Measurements from ENCODE around the gene COA8.

DNA sequence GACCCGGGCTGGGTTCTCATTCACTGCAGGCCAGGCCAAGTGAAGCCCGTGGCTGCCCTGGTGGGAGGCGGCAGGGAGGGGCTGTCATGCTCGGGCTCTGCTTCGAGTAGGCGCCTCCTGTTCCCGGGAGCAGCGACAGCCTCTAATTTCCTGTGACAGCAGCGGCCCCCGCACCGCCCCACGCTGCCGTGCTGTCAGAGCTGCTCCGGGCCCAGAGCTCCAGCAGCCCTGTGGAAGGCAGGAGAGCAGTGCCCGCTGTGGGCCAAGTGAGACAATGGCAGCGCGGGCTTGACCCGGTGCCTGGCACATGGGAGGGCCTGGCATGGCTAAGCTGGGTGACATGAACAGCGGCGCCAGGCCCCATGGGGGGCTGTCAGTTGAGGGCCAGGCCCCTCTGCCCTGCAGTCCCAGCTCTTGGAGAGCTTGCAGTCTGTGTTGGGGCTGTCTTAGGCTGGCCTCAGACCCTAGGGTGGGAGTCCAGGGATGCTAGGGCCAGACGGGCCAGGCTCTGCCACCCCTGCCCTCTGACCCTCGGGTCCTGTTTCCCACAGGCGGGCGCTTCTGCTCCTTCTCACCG lies 28.7 kb upstream of the COA8 start:
- TF ChIP-seq, protein P1, sequence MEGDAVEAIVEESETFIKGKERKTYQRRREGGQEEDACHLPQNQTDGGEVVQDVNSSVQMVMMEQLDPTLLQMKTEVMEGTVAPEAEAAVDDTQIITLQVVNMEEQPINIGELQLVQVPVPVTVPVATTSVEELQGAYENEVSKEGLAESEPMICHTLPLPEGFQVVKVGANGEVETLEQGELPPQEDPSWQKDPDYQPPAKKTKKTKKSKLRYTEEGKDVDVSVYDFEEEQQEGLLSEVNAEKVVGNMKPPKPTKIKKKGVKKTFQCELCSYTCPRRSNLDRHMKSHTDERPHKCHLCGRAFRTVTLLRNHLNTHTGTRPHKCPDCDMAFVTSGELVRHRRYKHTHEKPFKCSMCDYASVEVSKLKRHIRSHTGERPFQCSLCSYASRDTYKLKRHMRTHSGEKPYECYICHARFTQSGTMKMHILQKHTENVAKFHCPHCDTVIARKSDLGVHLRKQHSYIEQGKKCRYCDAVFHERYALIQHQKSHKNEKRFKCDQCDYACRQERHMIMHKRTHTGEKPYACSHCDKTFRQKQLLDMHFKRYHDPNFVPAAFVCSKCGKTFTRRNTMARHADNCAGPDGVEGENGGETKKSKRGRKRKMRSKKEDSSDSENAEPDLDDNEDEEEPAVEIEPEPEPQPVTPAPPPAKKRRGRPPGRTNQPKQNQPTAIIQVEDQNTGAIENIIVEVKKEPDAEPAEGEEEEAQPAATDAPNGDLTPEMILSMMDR (conservative IDR thresholded peaks at IDR 0.05; ENCODE audit: low read depth, low read length), result no peak
- TF ChIP-seq RCOR1 (IDR thresholded peaks at IDR 0.05; ENCODE audit: insufficient replicate concordance, low read length) (no peak), POLR2A (IDR thresholded peaks at IDR 0.05; ENCODE audit: low read depth, low read length) (no peak), CEBPB (IDR thresholded peaks at IDR 0.05; ENCODE audit: low read depth, low read length) (no peak), CHD1 (IDR thresholded peaks at IDR 0.05; ENCODE audit: low read depth, low read length) (no peak), MAZ (IDR thresholded peaks at IDR 0.05; ENCODE audit: borderline replicate concordance, low read depth, low read length) (no peak), BHLHE40 (IDR thresholded peaks at IDR 0.05; ENCODE audit: low read depth, low read length) (no peak), RAD21 (IDR thresholded peaks at IDR 0.05; ENCODE audit: low read length) (no peak), SMC3 (IDR thresholded peaks at IDR 0.05; ENCODE audit: low read depth, low read length) (no peak)
- TF ChIP-seq, protein P2, sequence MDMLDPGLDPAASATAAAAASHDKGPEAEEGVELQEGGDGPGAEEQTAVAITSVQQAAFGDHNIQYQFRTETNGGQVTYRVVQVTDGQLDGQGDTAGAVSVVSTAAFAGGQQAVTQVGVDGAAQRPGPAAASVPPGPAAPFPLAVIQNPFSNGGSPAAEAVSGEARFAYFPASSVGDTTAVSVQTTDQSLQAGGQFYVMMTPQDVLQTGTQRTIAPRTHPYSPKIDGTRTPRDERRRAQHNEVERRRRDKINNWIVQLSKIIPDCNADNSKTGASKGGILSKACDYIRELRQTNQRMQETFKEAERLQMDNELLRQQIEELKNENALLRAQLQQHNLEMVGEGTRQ (IDR thresholded peaks at IDR 0.05; ENCODE audit: low read depth, low read length), result no peak
- TF ChIP-seq, protein P3, sequence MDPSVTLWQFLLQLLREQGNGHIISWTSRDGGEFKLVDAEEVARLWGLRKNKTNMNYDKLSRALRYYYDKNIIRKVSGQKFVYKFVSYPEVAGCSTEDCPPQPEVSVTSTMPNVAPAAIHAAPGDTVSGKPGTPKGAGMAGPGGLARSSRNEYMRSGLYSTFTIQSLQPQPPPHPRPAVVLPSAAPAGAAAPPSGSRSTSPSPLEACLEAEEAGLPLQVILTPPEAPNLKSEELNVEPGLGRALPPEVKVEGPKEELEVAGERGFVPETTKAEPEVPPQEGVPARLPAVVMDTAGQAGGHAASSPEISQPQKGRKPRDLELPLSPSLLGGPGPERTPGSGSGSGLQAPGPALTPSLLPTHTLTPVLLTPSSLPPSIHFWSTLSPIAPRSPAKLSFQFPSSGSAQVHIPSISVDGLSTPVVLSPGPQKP (IDR thresholded peaks at IDR 0.05; ENCODE audit: borderline replicate concordance, low read depth, low read length), result no peak
